Posterior vena cava (tissue), 2 donors: ENCODE data around the gene CXXC5. TPM values are rescaled to one million over a fixed set of nuclear protein-coding genes. Genes with fewer than 3 reads are reported as not detected.

Experiments used
- DNase-seq: peaks from one replicate; pipeline ENCODE4 v3.0.0-alpha.2; 2020; ENCODE audit warnings: low spot score
- intact Hi-C, 2 donors: fragments of 100-400 bp; cut with DNase I; formaldehyde crosslinking; loops; one replicate each; pipeline versions ENCODE4 v1.14.1 to v1.14.2; 2022 to 2023
- total RNA-seq, 2 donors: library from RNA; stranded (reverse); fragmentation: NEBNext Ultra II Directional; extraction: Animal tissue kit (Norgen Biotek cat#: 25700); gene quantifications; one replicate each; pipeline ENCODE4 v1.2.1, GENCODE V29; 2021
- donor health status: DM: yes; HTN: yes; CAD: no.
- donor health status: DM: yes; HTN: yes; CAD: no.

CXXC5 gene
- total RNA-seq, 2 donors from 2014 or later: 48.9 to 49.1 TPM

DNA sequence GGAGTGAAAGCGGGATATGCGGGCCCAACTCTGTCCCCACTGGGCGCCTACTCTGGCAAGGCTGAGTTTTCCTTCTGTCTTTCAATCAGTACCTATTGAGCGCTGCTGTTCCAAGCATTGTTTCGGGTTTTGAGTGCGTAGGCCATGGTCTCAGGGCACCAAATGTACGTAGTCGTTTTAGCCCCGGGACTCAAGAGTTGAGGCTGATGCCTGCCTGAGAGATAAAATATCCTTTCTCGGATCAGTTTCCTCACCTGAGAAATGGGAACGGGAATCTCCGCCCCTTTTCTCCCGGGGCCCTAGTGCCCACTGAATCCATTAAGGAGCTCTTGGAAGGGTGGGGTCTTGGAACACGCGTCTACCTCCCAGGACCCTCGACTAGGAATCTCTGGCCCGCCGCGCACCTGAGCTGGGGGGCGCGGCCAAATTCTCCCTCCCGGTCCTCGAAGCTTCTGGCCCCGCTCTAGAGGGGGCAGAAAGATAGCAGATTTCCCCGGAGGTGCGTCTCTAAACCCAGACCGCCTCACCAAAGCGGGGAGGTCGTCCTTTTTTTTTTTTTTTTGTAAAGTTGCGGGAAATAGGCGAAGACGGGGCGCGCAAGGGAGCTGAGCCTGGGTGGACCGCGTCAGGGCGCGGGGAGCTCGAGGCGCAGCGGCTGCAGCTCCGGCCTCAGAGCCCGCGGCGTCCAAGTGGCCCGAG is 494 bp upstream of the CXXC5 start:
- intact Hi-C loops: loop anchor here in 1 of 2 donors (5.0 kb wide), 1 partner anchor 40 kb away; no protein-coding TSS in a partner anchor
- DNase-seq: peak; percentile 29

DNA sequence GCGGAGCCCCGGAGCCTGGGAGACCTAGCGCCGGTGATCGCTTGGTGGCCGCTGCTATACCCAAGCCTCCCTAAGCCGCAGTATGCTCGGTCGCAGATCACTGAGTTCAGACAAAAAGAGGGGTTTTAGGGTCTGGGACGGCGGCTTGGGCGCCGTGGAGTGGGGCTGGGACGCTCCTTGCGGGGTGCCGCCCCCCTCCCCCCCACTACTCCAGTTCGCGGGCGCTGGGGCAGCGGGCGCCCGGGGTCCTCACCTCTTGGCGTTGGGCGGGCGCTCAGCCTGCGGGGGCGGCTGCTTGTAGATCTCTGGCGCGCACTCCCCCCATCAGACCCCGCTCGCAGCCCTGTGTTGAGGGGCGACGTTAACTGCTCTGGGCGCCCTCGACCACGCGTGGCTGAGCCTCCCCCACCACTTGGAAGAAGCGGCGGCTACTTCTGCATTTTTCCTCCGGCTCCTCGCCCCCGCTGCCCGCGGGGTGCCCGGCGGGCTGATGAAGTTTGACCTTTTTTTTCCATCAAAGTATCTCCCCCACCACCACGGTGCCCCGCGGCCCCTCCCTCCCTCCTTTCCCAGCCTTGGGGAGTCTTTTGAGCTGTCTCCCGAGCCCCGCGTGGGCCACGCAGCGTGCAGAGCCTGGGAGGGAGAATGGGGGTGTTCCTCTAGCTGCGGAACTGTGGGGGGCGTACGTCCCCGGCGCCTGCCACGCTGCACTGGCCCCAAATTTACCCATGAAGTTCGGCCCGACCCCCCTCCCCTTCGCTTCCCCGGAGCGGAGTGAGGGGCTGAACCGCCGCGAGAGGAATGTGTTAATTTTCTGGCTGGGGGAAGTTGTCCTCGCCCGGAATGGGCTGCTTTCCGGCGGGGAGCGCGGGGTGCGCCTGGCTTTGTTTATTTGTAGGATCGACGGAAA is 1.2 kb downstream of the CXXC5 start:
- peak; percentile 81 for DNase-seq
- intact Hi-C loops: loop anchor here in 1 of 2 donors (5.0 kb wide), 1 partner anchor 38 kb away; no protein-coding TSS in a partner anchor

DNA sequence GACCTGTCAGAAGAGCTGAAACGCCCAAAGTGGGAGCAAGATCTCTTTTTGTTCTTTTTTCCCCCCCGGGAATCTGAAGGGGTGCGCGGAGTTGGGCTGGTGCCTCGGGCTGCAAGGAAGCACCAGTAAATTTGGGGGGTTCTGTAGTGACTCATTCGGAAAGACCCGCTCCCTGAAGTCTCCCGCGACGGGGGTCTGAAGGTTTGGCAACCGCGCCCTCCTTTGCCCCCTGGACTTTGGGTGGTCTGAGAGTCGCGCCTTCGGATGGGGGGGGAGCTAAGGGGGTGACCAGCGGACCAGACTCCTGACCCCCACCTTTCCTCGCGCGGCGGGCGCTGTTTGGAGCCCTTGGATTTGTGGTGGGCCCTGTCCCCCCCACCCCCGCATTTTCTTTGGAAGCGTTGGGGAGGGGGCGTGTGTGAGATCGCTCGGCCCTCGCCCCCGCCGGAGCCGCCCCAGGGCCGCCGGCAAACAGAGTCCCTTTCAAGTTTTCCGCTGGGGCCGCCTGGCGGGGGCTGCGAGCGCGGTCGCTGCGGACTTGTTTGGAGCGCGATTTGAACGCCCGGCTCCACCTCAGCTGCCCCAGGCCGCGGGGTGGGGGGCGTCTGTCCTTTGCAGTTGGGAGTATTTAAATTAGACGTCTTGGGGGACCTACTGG is 2.0 kb downstream of the CXXC5 start:
- intact Hi-C loops: loop anchor here in 1 of 2 donors (2.0 to 5.0 kb wide), 2 partner anchors 13 to 97 kb away; no protein-coding TSS in a partner anchor
- peak; percentile 84 for DNase-seq

DNA sequence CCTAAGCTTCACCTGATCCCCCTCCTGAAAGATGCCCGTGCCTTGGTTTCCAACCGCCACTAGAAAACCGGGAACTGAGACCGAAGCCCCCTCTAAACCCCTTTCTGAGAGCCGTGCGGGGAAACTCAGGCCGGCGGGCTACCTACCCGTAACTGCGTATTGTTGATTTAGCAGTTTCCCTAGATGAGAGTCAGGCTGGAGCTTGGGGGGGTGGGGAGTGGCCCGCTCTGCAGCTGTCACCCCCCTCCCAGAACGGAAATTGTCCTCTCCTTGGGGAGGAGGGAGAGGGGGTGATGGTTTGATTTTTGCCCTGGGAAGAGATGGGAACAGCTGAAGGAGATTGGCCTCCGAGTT is 2.5 kb downstream of the CXXC5 start:
- intact Hi-C loops: loop anchor here in 1 of 2 donors (2.0 to 5.0 kb wide), 2 partner anchors 14 to 97 kb away; no protein-coding TSS in a partner anchor
- DNase-seq: no peak

DNA sequence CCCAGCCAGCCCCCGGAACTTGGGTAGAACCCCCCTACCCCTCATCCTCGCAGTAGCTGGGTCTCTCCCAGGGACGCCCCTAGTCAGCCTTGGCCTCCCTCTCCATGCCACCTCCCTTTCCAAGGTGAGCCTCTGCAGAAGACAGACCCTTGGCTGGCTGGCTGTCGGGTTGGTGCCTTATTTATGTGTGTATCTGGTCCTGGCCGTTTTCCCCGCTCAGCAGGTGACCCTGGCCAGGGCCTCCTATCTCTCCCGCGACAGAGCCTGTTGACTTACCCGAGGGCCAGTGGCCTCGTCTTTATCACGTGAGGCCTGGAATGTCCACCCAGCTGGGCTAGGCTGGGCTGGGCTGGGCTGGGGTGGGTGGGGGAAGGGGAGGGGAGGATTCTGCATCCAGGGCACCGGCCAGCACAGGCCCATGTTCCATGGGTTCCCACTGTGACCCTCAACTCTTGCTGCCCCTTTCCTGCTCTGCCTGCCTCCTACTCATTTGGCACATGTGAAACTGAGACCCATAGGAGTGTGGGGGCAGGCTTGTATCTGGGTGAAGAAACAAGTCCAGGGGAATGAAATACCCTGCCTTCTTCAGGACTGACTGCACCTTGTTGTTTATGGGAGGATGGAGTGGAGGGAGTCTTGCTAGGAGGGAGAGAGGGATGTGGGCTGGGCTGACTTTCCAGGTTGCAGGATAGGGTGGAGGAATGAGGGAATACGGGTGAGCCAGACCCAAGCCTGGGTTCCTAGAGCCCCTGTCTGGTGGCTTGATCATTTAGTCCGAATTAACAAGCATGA is 3.1 kb downstream of the CXXC5 start:
- intact Hi-C loops: loop anchor here in 1 of 2 donors (2.0 to 5.0 kb wide), 2 partner anchors 14 to 96 kb away; no protein-coding TSS in a partner anchor
- DNase-seq: peak; percentile 82

DNA sequence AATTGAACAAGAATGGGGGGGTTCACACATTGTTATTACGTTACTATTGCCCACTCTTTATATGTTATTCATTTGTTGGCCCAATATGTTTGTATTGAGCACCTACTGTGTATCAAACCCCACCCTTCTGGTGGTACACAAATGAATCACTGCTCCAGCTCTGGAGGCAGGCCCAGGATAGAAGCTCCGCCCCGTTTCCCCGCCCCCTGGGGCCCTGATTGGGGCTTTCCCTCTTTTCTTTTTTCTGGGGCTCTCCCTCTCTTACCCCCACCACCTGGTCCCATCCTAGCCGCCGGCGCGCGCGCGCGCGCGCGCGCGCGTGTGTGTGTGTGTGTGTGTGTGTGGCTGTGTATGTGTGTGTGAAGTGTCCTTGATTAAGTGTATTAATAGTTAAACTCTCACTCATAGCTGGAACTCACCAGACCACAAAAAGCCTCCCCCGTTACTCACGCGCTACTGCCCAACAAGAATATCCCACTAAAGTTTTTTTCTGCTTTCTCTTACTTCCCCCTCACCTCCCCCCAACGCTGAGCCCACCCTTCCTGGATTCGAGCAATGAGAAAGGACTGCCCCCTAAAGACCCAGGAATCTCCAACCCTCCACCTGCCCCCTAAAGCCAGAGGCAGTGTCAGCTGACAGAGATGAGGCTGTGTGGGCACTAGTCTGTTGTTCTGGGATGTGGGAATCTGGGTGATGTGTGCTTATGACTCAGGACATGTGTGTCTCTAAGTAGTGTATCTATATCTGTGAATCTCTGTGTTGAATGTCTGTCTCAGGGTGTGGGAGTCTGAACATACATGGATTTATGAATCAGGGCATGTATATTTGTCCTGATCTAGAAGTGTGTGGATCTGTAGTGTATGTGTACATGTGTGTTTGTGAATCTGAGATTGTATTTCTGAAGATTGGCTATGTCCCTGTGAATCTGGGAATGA is 4.0 kb downstream of the CXXC5 start:
- intact Hi-C loops: loop anchor here in 1 of 2 donors (2.0 to 5.0 kb wide), 2 partner anchors 15 to 95 kb away; no protein-coding TSS in a partner anchor
- DNase-seq: peak; percentile 90

DNA sequence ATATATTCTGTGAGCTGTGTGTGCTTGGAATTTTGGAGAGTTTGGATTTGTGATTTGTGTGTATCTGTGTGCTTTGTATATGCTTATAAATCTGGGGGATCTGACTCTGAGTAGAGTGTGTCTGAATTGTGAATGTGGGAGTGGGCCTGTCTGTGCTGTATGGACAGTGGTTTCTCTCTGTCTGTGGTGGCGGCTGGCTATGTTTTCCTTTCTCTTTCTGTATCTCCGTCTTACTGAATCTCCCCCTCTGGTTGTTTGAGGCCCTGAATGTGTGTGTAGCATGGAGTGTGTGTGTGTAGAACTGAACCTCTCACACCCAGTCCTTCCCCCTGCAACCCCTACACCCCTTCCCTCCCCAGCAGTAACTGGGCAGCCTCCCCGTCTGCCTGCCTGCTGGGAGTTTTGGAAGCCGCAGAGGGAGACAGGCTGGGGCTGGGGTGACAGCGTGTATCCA is 4.7 kb downstream of the CXXC5 start:
- no peak for DNase-seq
- intact Hi-C loops: loop anchor here in 1 of 2 donors (5.0 kb wide), 1 partner anchor 94 kb away; no protein-coding TSS in a partner anchor

DNA sequence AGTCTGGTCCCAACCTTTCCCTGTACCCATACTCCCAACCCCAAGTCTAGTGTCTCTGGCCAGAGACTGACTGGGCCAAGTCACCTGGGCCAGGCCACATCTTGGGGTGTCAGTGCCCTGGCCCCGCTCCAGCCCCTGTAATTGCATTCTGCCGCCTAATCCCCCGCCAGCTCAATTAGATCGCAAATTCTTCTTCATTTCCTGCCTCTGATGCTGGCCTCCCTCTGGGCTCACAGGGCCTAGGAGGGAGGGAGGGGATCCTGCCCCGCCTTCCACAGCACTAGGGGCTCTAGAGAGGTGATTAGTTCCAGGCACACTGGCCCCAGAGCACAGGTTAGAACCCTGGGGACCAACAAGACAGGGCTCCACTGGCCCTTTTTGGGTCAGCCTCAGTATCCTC is 5.5 kb downstream of the CXXC5 start:
- peak; percentile 64 for DNase-seq
- intact Hi-C loops: loop anchor here in 1 of 2 donors (5.0 kb wide), 1 partner anchor 94 kb away; no protein-coding TSS in a partner anchor

DNA sequence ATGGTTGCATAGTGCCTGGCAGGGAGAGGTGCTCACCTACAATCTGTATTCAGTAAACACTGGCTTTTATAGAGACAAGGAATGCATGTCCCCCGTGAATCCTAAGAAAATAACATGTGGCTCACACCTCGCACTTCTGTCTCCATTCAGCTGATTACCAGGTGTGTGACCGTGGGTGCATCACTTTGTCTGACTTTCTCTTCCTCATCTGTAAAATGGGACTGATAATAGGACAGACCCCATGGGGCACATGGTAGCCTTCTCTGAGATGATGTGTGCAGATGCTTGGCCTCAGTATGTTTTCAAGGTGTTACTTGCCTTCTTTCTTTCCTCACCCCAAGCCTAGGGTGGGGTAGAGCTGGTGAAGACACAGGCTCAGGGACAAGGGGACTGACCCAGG is 6.3 kb downstream of the CXXC5 start:
- intact Hi-C loops: loop anchor here in 1 of 2 donors (5.0 kb wide), 1 partner anchor 93 kb away; no protein-coding TSS in a partner anchor
- DNase-seq: no peak

DNA sequence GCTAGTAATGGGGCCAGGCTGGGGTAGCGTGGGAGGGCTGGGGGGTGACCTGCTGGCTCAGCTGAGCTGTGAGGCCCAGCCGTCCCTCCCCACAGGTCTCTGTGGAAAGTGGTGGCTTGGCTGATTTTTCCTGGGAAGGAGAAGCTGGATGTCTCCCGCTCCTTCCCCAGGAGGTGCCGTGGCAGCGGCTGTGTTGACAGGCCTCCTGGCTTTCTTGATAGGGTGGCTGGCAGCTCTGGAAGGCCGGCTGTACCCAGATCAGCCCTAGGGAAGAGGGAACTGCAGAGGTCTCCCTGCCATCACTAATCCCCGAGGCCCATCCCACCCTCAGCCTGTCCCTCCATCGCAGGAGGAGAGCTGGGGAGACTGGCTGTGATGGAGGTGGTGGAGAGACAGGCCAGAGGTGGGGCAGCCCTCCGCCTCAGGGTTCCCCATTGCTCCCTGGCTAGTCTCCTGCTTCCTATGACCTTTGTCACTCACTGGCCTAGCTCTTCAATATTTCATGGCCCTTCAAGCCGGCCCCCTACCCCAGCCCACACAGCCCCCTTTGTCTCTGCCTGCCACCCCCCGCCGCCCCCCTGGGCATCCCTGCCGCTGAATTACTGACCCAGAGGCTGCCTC is 6.8 kb downstream of the CXXC5 start:
- DNase-seq: peak; percentile 67
- intact Hi-C loops: loop anchor here in 1 of 2 donors (5.0 kb wide), 1 partner anchor 92 kb away; no protein-coding TSS in a partner anchor

DNA sequence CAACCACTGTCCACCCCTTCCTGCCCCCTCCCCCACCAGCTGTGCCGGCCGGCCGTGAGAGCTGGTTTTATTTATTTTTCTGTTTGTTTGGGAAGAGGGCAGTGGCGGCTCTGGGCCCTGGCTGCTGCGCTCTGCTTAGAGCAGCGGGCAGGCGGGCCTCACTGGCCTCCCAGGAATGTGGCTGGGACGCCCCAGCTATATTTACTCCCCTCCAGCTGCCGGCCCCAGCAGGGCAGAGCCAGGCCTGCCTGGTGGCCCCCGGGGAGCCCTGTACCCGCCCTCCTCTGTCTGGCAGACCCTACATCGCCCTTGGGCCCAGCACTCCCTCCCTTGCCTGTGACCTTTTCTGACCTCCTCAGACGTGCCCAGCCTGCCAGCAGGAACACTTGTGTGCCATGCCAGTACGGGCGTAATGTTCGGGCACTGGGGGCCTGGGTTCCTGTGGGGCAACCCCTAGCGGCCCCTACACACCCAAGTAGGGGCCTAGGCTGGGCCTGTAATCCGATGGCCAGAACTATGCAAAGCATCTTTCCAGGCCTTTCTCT is 7.7 kb downstream of the CXXC5 start:
- peak; percentile 83 for DNase-seq
- intact Hi-C loops: no loop called here

DNA sequence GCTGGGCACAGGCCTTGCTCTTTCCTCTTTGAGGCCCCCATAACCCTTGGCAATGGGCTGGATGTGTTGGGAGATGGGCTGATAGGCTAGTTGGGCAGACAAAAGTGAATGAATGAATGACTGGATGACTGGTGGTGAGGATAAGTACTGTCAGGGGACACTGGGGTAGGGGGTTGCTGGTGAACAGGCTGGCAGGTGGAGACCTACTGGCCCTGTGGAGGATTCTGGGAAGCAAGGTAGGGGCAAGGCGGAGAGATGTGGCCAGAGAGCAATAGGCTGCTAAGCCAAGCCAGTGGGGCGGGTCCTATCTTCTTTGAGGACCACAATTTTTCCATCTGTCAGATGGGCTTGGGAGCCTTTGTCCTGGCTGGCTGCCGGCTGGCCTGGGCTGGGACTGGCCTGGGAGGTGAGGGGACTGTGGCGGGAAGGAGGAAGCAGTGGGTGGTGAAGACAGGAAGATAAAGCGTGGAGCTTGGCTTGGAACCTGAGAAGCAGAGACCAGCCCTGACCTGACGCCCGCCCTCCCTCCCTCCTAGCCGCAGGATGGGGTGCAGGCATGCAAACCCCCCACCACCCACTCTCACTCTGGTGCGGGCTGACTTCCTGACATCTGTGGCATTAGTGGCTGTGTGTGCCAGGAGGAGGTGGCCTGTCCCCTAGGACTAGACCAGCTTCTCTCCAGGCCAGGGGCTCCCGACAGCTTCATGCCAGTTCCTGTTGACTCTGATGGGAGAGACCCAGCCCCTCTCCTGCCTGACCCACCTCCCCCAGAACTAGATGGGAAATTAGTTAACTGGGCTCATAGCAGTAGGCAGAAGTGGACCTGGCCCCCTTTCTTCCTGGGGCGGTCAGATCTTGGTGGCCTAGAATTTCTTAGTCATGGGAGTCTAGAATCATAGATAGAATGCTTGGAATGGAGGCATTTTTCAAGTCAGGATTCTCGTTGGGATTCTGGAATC is 9.5 kb downstream of the CXXC5 start:
- intact Hi-C loops: no loop called here
- no peak for DNase-seq

DNA sequence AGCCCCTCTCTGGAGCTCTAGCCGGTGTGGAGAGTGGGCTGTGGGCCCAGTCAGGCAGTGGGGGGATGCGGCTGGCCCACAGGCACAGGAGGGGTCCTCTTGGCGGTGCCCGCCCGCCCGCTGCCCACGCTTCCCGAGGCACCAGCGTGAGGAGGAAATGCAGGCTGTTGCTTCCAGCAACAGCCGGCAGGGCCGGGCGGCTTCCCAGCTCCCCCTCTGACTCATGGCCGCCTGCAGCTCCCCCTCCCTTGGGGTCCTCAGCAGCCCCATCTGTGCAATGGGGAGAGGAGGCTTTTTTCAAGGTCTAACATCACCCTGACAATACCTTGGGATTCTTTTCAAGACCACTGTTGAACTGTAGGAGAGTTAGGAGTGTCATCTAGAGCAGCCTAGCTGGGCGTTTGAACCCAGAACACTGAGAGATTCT is 10.4 kb downstream of the CXXC5 start:
- intact Hi-C loops: no loop called here
- DNase-seq: peak; percentile 90

DNA sequence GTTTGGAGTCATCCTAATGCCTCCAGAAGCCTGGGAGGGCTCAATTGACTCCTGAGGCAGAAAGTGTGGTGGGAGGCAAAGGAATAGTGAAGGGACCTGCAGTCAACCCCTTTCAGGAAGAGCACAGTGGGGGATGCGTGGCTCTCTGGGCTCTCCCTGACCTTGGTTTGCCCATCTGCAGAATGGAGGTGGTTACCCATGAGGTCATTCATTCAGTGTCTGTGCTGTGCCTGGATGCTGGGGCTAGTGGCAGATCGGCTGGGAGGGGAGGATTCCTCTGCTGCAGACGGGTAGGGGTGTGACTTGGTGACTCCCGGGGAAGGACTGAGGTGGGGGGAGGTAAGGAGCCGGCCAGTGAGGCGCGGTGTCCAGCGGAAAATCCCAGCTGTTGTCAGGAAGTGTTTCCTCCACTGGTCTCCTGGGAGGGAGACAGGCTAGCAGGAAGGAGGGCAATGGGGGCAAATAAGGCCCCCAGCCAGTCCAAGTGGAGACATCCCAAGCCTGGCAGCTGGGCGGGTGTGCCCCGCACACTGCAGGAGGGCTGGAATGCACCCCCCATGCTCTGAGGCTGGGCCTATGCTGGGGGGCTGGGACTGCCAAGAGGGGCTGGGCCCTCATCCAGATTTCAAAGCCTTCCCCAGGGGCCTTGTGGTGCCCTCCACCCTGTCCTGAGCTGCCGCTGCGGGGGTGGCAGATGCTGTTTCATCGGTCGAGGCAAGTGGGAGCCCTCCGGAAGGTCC is 10.9 kb downstream of the CXXC5 start:
- intact Hi-C loops: no loop called here
- DNase-seq: peak; percentile 86

DNA sequence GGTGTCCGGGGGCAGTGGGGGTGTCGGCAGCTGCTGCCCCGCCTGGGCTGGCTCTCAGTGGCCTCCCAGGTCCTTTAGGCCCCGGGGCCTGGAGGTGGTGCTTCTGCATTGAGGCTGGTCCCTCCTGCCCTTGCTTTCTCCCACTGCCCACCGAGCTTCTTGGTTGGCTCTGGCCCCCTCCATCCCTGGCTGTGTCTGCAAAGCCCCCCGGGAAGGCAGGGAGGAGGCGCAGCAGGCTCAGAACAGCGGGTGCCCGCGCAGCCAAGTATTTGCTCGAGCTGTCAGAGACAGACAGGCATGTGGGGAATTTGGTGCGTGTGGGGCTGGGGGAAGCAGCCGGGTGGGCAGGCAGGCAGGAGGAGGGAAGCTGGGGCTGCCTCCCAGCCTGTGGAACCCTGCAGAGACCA is 11.5 kb downstream of the CXXC5 start:
- intact Hi-C loops: no loop called here

More for the DNA sequence above, 11.5 kb downstream of the CXXC5 start:
- DNase-seq: no peak
